HG02885 (cell line): Measurements from ENCODE around the gene CERT1.
A peak's percentile ranks its signal among the peaks of the same experiment; 100 is the strongest.
"Not testable (repeated sequence)": the region's sequence is repeated elsewhere in the genome, so short reads cannot be mapped to it uniquely, and the experiment has no call there.

ENCODE experiments used
- ATAC-seq: cut with Tn5 transposase; IDR thresholded peaks from one replicate; pipeline ENCODE4 v1.9.1; 2021; ENCODE audit warnings: mild to moderate bottlenecking; ENCODE audit not compliant: unreplicated experiment, poor library complexity

Gene CERT1

DNA sequence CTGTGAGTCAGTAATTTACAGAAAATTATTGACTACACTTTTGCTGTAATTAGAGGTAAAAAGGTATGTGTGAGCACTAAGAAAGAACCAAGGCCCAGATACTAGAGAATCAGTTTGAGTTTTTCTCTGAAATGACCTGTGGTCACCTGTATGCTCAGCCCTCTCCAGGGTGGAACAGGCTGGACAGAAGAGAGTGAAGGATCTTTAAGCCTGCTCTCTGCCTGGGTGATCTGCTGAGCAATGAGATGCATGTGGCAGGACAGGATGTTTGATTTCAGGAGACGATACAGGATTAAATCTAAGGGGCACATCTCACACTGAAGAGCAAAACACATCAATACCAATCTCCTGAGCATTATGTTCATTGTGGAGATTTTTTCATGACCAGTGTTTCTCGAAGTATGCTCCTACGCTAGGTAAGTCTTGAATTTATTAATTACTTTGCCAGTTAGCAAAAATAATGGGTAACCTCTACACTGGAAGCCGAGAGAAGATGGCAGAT, 148.9 kb downstream of the CERT1 start:
- ATAC-seq, result no peak

DNA sequence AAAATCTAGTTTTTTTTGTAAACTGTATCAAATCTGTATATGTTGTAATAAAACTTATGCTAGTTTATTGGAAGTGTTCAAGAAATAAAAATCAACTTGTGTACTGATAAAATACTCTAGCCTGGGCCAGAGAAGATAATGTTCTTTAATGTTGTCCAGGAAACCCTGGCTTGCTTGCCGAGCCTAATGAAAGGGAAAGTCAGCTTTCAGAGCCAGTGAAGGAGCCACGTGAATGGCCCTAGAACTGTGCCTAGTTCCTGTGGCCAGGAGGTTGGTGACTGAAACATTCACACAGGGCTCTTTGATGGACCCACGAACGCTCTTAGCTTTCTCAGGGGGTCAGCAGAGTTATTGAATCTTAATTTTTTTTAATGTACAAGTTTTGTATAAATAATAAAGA, 150.1 kb downstream of the CERT1 start:
- no peak for ATAC-seq

GRCh38 chr5:75358117-75358516, 153.3 kb downstream of the CERT1 start:
- no peak for ATAC-seq

- ATAC-seq, result no peak
Observed at GRCh38 chr5:75356719-75357118, 154.7 kb downstream of the CERT1 start.

- ATAC-seq, result no peak
Observed at GRCh38 chr5:75355236-75355635, 156.2 kb downstream of the CERT1 start.

- ATAC-seq, result no peak
Observed at GRCh38 chr5:75351139-75351926, 160.1 kb downstream of the CERT1 start.

- ATAC-seq, result no peak
Observed at GRCh38 chr5:75349663-75350062, 161.8 kb downstream of the CERT1 start.

GRCh38 chr5:75348241-75348640, 163.2 kb downstream of the CERT1 start:
- ATAC-seq, result no peak

DNA sequence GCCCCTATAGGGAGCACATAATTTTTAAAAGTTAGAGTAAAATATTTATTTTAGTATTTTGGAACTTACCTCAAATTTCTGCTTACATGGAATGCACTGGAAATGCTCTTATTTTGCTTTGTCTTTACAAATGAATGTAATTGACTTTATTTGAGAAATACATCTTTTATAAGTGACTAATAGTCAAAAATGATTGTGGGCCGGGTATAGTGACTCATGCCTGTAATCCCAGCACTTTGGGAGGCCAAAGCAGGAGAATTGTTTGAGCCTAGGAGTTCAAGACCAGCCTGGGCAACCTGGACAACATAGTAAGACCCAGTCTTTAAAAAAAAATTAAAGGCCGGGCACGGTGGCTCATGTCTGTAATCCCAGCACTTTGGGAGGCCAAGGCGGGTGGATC, 168.6 kb downstream of the CERT1 start:
- ATAC-seq, result no peak

DNA sequence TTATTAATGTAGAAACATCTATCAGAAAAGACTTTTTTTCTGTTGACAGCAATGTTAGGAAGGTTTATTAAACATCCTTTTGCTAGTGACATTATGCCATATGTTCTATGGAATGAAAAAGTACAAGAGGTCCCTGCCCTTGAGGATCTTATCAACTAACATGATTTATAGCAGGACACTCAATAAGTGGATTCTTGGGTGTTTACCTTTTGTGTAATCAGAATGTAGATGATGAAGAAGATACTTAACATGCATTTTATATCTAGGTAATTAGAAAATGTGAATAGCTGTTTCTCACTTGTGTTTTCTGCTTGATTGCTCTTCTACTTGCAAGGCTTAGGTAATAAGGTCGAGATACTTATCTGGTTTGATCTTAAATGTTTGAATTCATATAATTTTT, 169.5 kb downstream of the CERT1 start:
- ATAC-seq, result no peak

DNA sequence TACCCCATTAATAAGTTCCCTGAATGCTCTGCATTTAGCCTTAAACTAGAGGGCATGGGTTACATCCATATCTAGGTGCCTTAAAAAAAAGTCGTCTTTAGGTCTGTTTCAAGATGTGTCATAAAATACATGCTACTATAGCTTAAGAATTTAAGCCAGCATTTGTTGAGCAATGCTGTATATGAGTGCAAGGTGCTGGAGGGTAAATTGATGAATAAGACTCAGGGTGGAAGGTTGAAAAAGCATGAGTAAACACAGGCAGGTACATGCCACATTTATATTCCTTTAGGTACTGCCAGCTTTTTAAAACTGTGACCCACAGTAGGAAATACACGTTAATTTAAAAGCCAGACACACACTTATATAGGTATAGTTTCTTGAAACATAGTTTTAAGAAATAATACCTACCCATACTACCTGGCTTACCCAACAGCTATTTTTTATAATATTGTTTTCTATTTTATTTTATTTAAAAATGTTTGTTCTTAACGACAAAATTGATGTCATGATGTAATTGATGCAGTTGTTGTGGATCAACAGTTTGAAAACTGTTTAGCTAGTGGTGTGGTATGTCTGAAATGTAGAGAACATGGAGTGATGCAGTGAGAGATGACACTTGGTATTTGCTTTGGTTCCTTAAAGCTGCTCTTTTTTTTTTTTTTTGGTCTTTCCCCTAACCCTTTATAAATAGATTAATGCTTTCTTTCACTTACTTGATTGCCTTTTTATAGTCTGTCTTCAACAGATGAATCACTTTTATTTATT, 170.5 kb downstream of the CERT1 start:
- no peak for ATAC-seq

- ATAC-seq, result no peak
Observed at GRCh38 chr5:75338408-75338807, 173.0 kb downstream of the CERT1 start.

DNA sequence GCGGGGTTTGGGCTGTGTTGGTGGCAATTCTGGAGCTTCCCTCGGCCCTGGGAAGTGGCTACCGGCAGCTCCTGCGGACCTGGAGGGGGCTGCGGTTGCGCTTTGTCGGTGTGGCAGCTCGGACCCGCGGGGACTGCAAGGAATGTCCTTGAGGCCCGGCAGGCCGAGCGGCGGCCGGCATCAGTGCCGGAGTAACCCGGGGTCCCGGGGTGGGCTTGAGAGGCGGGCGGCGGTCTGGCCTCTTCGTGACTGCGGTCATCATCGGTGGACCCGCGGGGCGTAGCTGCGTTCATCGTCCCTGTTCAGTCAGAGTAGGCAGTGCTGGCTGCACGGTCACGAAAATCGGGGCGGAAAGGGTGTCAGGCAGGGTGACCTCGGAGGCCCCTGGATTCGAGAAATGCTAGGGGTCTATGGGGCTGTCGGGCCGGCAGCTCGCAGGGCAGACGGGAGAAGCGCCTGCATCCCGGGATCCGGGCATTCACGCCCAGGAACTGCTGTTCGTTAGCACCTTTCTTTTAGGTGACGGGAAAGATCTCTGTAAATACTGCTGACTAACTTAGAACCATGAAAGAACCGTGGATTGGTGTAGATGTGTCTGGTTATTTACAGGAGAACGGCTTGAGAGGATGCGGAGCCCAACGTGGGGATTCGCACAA, 173.9 kb downstream of the CERT1 start:
- ATAC-seq, result no peak

- ATAC-seq, result peak; percentile 98
Observed at GRCh38 chr5:75336615-75337336, 174.7 kb downstream of the CERT1 start, which contains the start of gene HMGCR. HMGCR (plus strand) TSS chr5:75337220; CDS start chr5:75342606, 5,386 bp downstream.

GRCh38 chr5:75335952-75336614, 175.3 kb downstream of the CERT1 start:
- ATAC-seq, result peak; percentile 0

DNA sequence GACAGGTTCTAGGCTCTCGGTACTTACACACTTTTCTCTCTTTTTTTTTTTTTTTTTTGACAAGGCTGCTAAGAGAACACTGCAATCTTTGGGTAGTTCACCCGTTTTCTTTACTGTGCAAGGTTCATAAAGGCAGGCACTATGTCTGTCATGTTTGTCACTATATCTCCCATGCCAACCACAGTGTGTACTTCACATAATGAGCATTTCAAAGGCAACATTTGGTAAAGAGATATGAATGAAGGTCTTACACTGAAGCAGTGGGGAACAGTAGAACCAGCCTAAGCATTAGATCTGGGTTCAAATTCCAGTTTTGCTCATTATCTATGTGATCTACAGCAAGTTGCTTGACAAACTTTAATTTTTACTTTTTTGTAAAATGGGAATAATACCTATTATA, 175.9 kb downstream of the CERT1 start:
- ATAC-seq, result no peak

- ATAC-seq, result not testable (repeated sequence)
Observed at GRCh38 chr5:75334413-75334812, 177.0 kb downstream of the CERT1 start.

DNA sequence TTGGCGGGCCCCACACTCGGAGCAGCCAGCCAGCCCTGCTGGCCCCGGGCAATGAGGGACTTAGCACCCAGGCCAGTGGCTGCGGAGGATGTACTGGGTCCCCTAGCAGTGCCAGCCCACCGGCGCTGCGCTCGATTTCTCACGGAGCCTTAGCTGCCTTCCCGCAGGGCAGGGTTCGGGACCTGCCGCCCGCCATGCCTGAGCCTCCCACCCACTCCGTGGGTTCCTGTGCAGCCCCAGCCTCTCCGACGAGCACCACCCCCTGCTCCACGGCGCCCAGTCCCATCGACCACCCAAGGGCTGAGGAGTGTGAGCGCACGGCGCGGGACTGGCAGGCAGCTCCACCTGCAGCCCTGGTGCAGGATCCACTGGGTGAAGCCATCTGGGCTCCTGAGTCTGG, 177.7 kb downstream of the CERT1 start:
- not testable (repeated sequence) for ATAC-seq
